Measurements from ENCODE around the gene RPL38. TPM values are rescaled to one million over a fixed set of nuclear protein-coding genes. Genes with fewer than 3 reads are reported as not detected.

RPL38 gene
- total RNA-seq, 6 experiments from 2014 or later: 660 to 867 (median 812) TPM

GRCh38 chr17:74202938-74203337 is 540 bp upstream of the RPL38 start:
- H3K27me3 Mint-ChIP-seq (ENCODE audit: insufficient read depth): peaks cover 25% of the 10 kb centered on the region
- peaks cover 36% of the 10 kb centered on the region for H3K4me1 Mint-ChIP-seq (ENCODE audit: low read depth)
- TF ChIP-seq CTCF (IDR thresholded peaks at IDR 0.05): no peak
- peaks cover 29% of the 10 kb centered on the region for H3K36me3 Mint-ChIP-seq (ENCODE audit: low read depth)
- no peak for DNase-seq
- H3K9me3 Mint-ChIP-seq: peaks cover 3% of the 10 kb centered on the region; the same call in 1 of the 2 replicates
- H3K4me3 Mint-ChIP-seq: peak overlapping the region; percentile 100
- no peak overlapping the region for H3K27ac Mint-ChIP-seq

GRCh38 chr17:74204474-74204873 is 996 bp downstream of the RPL38 start:
- Mint-ChIP-seq H3K27me3 (ENCODE audit: insufficient read depth) (peaks cover 20% of the 10 kb centered on the region), H3K36me3 (ENCODE audit: low read depth) (peaks cover 45% of the 10 kb centered on the region), H3K9me3 (peaks cover 3% of the 10 kb centered on the region; the same call in 1 of the 2 replicates), H3K4me1 (ENCODE audit: low read depth) (peaks cover 47% of the 10 kb centered on the region), H3K4me3 (peak overlapping the region; percentile 100), H3K27ac (peak overlapping the region; percentile 100)
- TF ChIP-seq CTCF (IDR thresholded peaks at IDR 0.05): no peak
- DNase-seq: no peak

- Mint-ChIP-seq H3K9me3 (peaks cover 3% of the 10 kb centered on the region; the same call in 1 of the 2 replicates), H3K27ac (peak overlapping the region; percentile 100), H3K4me3 (peak overlapping the region; percentile 100), H3K27me3 (ENCODE audit: insufficient read depth) (peaks cover 20% of the 10 kb centered on the region), H3K36me3 (ENCODE audit: low read depth) (peaks cover 53% of the 10 kb centered on the region), H3K4me1 (ENCODE audit: low read depth) (peaks cover 50% of the 10 kb centered on the region)
- DNase-seq: no peak
- TF ChIP-seq CTCF (IDR thresholded peaks at IDR 0.05): no peak
Observed at GRCh38 chr17:74205274-74205673, 1.8 kb downstream of the RPL38 start.

GRCh38 chr17:74206332-74206818 is 2.9 kb downstream of the RPL38 start:
- no peak for TF ChIP-seq CTCF (IDR thresholded peaks at IDR 0.05)
- H3K4me1 Mint-ChIP-seq (ENCODE audit: low read depth): peaks cover 58% of the 10 kb centered on the region
- H3K4me3 Mint-ChIP-seq: peak overlapping the region; percentile 100
- H3K9me3 Mint-ChIP-seq: peaks cover 3% of the 10 kb centered on the region; the same call in 1 of the 2 replicates
- peaks cover 57% of the 10 kb centered on the region for H3K36me3 Mint-ChIP-seq (ENCODE audit: low read depth)
- peak overlapping the region; percentile 59 for H3K27ac Mint-ChIP-seq
- peaks cover 24% of the 10 kb centered on the region for H3K27me3 Mint-ChIP-seq (ENCODE audit: insufficient read depth)
- no peak for DNase-seq

- peak; percentile 98 for TF ChIP-seq CTCF (IDR thresholded peaks at IDR 0.05)
- no peak overlapping the region; the same call in 1 of the 2 replicates for H3K4me3 Mint-ChIP-seq
- H3K9me3 Mint-ChIP-seq: no peaks in the 10 kb centered on the region
- DNase-seq: peak; percentile 61
- peaks cover 70% of the 10 kb centered on the region for H3K4me1 Mint-ChIP-seq (ENCODE audit: low read depth)
- H3K27me3 Mint-ChIP-seq (ENCODE audit: insufficient read depth): peaks cover 23% of the 10 kb centered on the region
- peak overlapping the region; percentile 83 for H3K27ac Mint-ChIP-seq
- peaks cover 39% of the 10 kb centered on the region for H3K36me3 Mint-ChIP-seq (ENCODE audit: low read depth)
Observed at GRCh38 chr17:74210191-74211140, 7.0 kb downstream of the RPL38 start.
